GM12865 (cell line): ENCODE data around the gene PCDHB5.
A peak's percentile ranks its signal among the peaks of the same experiment; 100 is the strongest.

ENCODE experiments used
- DNase-seq: peaks from one replicate; pipeline ENCODE4 v3.0.0; 2010; ENCODE audit warnings: low read depth
- H3K4me3 ChIP-seq: 2 replicates; pipeline ENCODE4 v1.5.1; 2011; ENCODE audit warnings: mild to moderate bottlenecking, low read depth, low read length, control low read depth
- CTCF ChIP-seq: IDR thresholded peaks from 2 replicates; pipeline ENCODE4 v1.5.1; 2011; ENCODE audit warnings: low read length, control low read depth, low read depth, inconsistent platforms; ENCODE audit not compliant: insufficient read depth; ENCODE audit errors: missing control alignments

Gene PCDHB5

GRCh38 chr5:141186897-141187512 is 52.0 kb downstream of the PCDHB5 start, which contains the start of gene PCDHB9:
Gene PCDHB9 (plus strand): TSS chr5:141187161. CDS start chr5:141187319, 158 bp downstream.
- peak; percentile 39 for TF ChIP-seq CTCF
- H3K4me3 ChIP-seq, result peak within 1 kb of the TSS; percentile 40
- peak; percentile 40 for DNase-seq
